NAMALWA (cell line): ENCODE data around the gene WSCD1.

ENCODE experiments used
- DNase-seq: peaks from one replicate; pipeline ENCODE4 v3.0.0-alpha.2; 2015; ENCODE audit warnings: low spot score

WSCD1 gene

GRCh38 chr17:6086603-6087400, 16.6 kb downstream of the WSCD1 start:
- DNase-seq, result no peak

- DNase-seq, result no peak
These were observed 18.0 kb downstream of the WSCD1 start for GRCh38 chr17:6088141-6088540.

DNA sequence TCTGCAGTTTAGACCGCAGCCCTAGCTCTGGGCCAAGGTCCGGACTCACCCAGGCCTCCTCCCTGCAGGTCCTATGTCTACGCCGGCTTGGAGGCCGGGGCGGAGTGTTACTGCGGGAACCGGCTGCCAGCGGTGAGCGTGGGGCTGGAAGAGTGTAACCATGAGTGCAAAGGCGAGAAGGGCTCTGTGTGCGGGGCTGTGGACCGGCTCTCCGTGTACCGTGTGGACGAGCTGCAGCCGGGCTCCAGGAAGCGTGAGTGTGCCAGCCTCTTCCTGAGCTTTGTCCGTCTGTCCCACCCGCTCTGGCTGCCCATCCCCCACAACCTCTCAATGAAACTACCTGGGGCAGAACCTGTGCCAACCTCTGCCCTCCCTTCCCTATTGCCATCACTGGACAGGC, 20.1 kb downstream of the WSCD1 start:
- DNase-seq, result no peak

DNA sequence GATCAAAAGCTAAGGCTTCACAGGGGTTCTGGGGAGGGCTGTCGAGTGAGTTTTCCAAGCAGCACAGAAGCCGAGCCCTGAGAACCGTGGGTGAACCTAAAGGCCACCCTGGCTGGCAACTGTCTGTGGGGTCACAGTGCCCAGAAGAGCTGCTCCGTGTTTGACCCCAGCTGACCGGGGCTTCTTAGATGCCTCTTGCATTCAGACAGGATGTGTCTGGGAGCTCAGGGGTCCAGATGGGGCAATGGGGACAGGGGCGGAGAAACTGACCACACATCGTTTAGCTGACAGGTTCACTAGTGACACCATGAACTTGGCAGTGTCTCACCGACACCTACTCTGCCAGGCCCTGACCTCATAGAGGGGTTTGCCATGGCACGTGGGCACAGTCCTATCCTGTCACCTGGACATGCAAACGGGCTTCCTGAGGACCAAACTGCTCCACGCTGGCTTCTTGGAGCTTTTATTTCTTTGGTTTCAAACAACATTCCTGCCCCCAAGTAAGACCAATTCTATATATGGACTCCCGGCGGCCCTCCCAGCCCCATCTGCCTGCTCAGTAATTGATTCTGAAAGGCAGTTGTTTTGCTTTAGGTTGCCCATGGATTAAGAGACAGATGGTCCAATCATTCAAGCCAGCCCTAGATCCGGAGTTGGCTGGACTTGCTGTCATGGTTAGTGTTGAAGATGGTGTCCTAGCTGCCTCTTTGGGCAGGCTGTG, 22.2 kb downstream of the WSCD1 start:
- DNase-seq, result no peak

- DNase-seq, result no peak
These were observed 22.8 kb downstream of the WSCD1 start for GRCh38 chr17:6092903-6093468.

DNA sequence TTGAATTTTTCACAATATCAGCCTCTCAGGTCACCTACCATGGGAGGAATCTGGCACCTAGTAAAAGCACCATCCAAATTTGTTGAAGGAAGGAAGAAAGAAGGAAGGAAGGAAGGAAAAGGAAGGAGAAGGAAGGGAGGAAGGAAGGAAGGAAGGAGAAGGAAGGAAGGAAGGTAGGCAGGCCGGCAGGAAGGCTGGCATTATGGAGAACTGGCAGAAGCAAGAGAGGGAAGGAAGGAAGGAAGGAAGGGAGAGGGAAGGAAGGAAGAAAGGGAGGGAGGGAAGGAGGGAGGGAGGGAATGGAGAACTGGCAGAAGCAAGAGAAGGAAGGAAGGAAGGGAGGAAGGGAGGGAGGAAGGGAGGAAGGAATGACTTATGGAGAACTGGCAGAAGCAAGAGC, 24.3 kb downstream of the WSCD1 start:
- no peak for DNase-seq

DNA sequence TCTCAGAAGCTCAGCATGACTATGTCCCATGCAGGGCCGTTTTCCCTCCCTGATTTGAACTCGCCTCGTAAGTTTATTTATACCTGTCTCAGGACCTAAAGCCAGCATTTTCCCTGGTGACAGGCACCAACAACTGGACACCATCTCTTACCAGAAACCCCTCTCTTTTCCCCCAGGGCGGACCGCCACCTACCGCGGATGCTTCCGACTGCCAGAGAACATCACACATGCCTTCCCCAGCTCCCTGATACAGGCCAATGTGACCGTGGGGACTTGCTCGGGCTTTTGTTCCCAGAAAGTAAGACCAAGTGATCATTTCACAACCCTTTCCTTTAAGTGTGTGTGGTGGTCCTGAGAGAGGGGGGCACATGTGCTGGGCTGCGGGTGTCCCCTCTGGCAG, 24.7 kb downstream of the WSCD1 start:
- no peak for DNase-seq

- no peak for DNase-seq
These were observed 25.3 kb downstream of the WSCD1 start for GRCh38 chr17:6095501-6095900.

DNA sequence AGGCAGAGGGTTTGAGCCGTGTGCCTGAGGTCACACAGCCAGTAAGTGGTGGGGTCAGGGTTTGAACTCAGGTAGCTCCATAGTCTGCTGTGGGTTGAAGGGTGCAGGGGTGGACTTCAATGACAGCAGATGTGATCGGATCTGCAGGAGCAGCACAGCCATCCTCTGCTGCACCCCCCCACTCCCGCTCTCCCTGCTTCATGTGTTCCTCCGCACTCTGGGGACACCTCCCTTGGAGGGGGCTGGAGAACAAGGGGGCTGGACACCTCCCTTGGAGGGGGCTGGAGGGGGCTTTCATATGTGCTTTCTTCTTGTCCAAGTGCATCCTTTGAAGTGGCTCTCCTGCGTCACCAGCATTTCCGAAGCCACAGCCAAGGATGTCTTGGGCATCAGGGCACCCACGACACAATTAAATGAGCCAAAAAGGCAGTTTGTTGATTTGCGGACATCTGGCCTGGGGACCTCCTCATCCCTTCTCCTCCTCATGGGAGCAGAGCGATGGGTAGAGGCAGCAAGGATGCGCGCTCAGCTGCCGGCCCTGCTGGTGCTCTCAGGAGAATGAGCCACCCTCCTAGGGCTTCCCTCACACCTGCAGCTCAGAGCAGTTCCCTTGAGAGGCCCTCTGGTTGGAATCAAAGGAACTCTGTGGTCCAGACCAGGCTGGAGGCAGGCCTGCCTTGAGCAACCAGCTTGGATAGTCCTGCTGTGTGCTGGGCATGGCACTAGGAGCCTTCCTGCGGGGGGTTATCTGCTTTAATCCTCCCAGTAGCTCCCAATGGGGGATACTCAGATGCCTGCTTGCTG, 26.2 kb downstream of the WSCD1 start:
- no peak for DNase-seq

GRCh38 chr17:6097005-6097279, 26.8 kb downstream of the WSCD1 start:
- no peak for DNase-seq

- no peak for DNase-seq
These were observed 28.1 kb downstream of the WSCD1 start for GRCh38 chr17:6098050-6098822.

GRCh38 chr17:6098823-6099180, 28.6 kb downstream of the WSCD1 start:
- DNase-seq, result no peak

DNA sequence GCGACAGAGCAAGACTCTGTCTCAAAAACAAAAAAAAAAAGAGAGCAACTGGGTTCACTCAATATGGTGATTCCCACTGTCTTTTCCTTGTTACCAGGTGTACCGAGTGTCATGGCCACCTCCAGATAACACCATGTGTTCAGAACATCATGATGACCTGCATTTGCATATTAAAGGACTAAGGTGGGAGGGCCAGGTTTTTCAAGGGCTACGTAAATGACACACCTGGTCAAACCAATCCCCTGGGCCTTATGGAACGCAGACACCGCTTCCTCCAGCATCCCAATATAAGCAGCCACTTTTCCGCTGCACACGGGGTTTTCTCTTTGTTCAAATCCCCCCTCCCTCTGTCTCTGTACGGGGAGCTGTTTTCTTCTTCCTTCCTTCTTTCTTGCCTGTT, 29.3 kb downstream of the WSCD1 start:
- DNase-seq, result no peak

DNA sequence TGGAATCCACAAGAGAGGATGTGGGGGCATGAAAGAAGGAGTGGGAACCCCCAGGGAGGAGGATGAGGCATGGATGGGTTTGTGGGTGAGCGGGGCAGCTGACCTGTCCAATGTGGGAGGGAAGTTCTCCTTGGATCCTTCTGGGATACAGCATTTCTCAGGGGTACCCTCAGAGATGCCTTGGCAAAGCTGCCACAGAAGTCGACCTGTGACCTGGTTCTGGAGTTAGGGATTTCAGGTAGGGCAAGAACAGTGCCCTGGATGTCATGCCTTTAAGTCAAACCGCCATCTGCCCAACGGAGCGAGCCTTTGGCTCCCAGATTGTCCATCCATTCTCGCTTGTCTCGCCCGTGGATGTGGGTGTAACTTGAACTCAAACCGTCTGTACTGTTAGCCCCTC, 30.0 kb downstream of the WSCD1 start:
- DNase-seq, result no peak

GRCh38 chr17:6100891-6101500, 30.8 kb downstream of the WSCD1 start:
- DNase-seq, result no peak

- DNase-seq, result no peak
These were observed 31.5 kb downstream of the WSCD1 start for GRCh38 chr17:6101706-6102105.

- DNase-seq, result no peak
These were observed 32.4 kb downstream of the WSCD1 start for GRCh38 chr17:6102615-6103014.

DNA sequence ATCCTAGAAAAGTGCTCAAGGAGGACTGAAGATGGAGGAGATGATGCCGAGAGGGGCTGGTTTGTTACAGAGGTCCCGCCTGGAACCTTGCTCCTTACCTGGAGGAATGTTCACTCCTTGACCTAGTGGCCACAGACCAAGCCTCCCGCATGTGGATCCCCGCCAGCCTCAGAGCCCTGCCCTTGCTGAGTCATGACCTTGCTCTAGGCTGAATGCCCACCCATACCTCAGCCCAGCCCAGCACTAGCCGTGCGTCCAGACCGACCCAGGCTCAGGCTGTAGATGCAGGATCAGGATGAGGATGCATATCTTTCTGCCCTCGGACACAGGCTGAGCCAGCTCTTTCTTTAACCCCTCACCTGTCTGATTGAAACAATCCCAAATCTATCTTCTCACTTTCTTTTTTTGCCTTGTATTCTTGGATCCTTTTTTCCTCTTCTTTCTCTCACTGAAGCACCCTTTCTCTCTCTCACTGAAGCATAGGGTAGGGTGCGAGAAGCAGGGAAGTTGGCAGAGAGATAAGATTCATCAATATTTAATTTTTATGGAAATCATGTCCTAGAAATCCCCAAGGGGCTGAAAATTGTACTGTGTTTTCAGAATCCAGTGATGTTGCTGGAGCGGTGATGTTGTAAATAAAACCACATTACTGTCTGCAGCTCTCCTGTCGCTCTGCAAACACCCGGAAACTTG, 34.9 kb downstream of the WSCD1 start:
- DNase-seq, result no peak

GRCh38 chr17:6105649-6106007, 35.4 kb downstream of the WSCD1 start:
- no peak for DNase-seq

GRCh38 chr17:6106212-6106611, 36.0 kb downstream of the WSCD1 start:
- DNase-seq, result no peak

- no peak for DNase-seq
These were observed 37.6 kb downstream of the WSCD1 start for GRCh38 chr17:6107791-6108190.
